OCI-LY7 (cell line): ENCODE data around the gene SLC19A1. TPM values are rescaled to one million over a fixed set of nuclear protein-coding genes. Genes with fewer than 3 reads are reported as not detected.

ENCODE experiments used
- BruUV-seq: library from RNA; stranded (reverse); fragments of 400-500 nt; replicated peaks from 2 replicates; lab custom pipeline; 2021; lab: Mats Ljungman, UMichigan
- CTCF ChIA-PET: fragments of 300-600 bp; sonication (Branson Sonifier 250); formaldehyde crosslinking; loops from one replicate; lab custom pipeline; 2022; ENCODE audit warnings: antibody characterized with exemption; ENCODE audit not compliant: unreplicated experiment; lab: Charles Lee
- POLR2A ChIA-PET: fragments of 300-600 bp; sonication (Branson Sonifier 250); formaldehyde crosslinking; loops from one replicate; lab custom pipeline; 2022; ENCODE audit warnings: antibody characterized with exemption; lab: Charles Lee
- DNase-seq: peaks from one replicate; pipeline ENCODE4 v3.0.0-alpha.2; 2015; ENCODE audit warnings: low spot score
- H2AFZ ChIP-seq: fragments of 200-600 bp; sonication (generic), shearing (Covaris generic); 2 replicates; pipeline ENCODE4 v1.6.1; 2014; ENCODE audit warnings: mild to moderate bottlenecking, antibody characterized with exemption, low read length, moderate library complexity
- H3K27ac ChIP-seq: fragments of 200-600 bp; sonication (generic); 2 replicates; pipeline ENCODE4 v1.5.1; 2014; ENCODE audit warnings: mixed run types, low read depth, mild to moderate bottlenecking, moderate library complexity, low read length, inconsistent platforms; ENCODE audit not compliant: poor library complexity, severe bottlenecking
- H3K36me3 ChIP-seq: fragments of 200-600 bp; sonication (generic); 2 replicates; pipeline ENCODE4 v1.6.1; 2014; ENCODE audit warnings: mild to moderate bottlenecking, antibody characterized with exemption, low read length, moderate library complexity, mixed read lengths; ENCODE audit not compliant: insufficient read depth
- H3K4me1 ChIP-seq: fragments of 200-600 bp; sonication (generic); 2 replicates; pipeline ENCODE4 v1.5.1; 2014; ENCODE audit warnings: mild to moderate bottlenecking, low read length; ENCODE audit not compliant: insufficient read depth, poor library complexity, severe bottlenecking
- H3K4me2 ChIP-seq: fragments of 200-600 bp; sonication (generic); 2 replicates; pipeline ENCODE4 v1.6.1; 2014; ENCODE audit warnings: mild to moderate bottlenecking, low read length
- H3K4me3 ChIP-seq: fragments of 200-600 bp; sonication (generic); 2 replicates; pipeline ENCODE4 v1.5.1; 2014; ENCODE audit warnings: mild to moderate bottlenecking, low read depth, low read length; ENCODE audit not compliant: poor library complexity, severe bottlenecking
- H3K79me2 ChIP-seq: fragments of 200-600 bp; sonication (generic); 2 replicates; pipeline ENCODE4 v1.6.1; 2016; ENCODE audit warnings: low read depth, mild to moderate bottlenecking, low read length, moderate library complexity, mixed read lengths; ENCODE audit not compliant: insufficient read depth
- H3K9me2 ChIP-seq: fragments of 200-600 bp; sonication (generic); 2 replicates; pipeline ENCODE4 v1.6.1; 2016; ENCODE audit warnings: mild to moderate bottlenecking, low read length, mixed read lengths; ENCODE audit not compliant: insufficient read depth
- H3K9me3 ChIP-seq: fragments of 200-600 bp; sonication (generic); 2 replicates; pipeline ENCODE4 v1.6.1; 2014; ENCODE audit warnings: mild to moderate bottlenecking, mixed run types, low read length, mixed read lengths
- H4K20me1 ChIP-seq: fragments of 200-600 bp; sonication (generic); 2 replicates; pipeline ENCODE4 v1.6.1; 2014; ENCODE audit warnings: mild to moderate bottlenecking, antibody characterized with exemption, low read length, moderate library complexity, mixed read lengths; ENCODE audit not compliant: insufficient read depth
- EZH2phosphoT487 ChIP-seq: fragments of 200-600 bp; sonication (generic); IDR thresholded peaks from 2 replicates; pipeline ENCODE4 v1.6.1; 2018; ENCODE audit warnings: low read depth, borderline replicate concordance, mild to moderate bottlenecking, mixed run types, antibody characterized with exemption, low read length, moderate library complexity, mixed read lengths
- intact Hi-C: fragments of 100-400 bp; cut with micrococcal nuclease; formaldehyde crosslinking; loops from one replicate; pipeline ENCODE4 v1.10.0; 2022; ENCODE audit not compliant: unreplicated experiment
- total RNA-seq, 2 experiments: library from RNA; depleted of rRNA in 1 of 2; stranded (reverse); fragments of >200 nt in 1 of 2; shearing (Covaris generic) in 1 of 2; gene quantifications; 2 replicates each; pipeline ENCODE4 v1.2.3, GENCODE V29; 2014 to 2022
- TF ChIP-seq, protein P1 (sequence below): fragments of 200-600 bp; sonication (generic); conservative IDR thresholded peaks from 2 replicates; pipeline ENCODE4 v1.5.1; 2014; ENCODE audit warnings: mild to moderate bottlenecking, antibody characterized with exemption, low read length, moderate library complexity, mixed read lengths

SLC19A1 gene
- total RNA-seq, 2 experiments from 2014 or later = 17.9 to 41.2 TPM

DNA sequence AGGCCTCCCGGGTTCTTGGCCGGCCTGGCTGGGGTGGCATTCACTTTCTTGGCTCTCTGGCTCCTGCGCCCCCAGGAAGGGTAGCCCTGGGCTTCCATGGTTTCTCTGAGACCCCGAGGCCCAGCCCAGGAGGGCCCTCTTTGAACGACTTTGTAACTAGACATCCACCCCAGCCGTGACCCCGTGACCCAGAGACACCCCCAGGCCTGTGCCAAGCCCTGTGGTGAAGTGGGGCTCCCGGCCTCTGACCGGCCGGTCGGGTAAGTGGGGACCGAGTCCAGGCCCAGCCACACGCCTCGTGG is 73.3 kb downstream of the SLC19A1 start:
- Histone ChIP-seq H2AFZ (no peak overlapping the region), H3K4me3 (no peak overlapping the region), H3K4me1 (no peaks in the 10 kb centered on the region), H3K9me3 (no peaks in the 10 kb centered on the region), H3K27ac (no peak overlapping the region), H3K36me3 (no peaks in the 10 kb centered on the region), H3K9me2 (no peaks in the 10 kb centered on the region), H3K79me2 (no peaks in the 10 kb centered on the region), H4K20me1 (no peaks in the 10 kb centered on the region), H3K4me2 (no peak overlapping the region)
- ChIA-PET POLR2A (no interaction called here), CTCF (no interaction called here)
- DNase-seq = no peak
- TF ChIP-seq, protein P1, sequence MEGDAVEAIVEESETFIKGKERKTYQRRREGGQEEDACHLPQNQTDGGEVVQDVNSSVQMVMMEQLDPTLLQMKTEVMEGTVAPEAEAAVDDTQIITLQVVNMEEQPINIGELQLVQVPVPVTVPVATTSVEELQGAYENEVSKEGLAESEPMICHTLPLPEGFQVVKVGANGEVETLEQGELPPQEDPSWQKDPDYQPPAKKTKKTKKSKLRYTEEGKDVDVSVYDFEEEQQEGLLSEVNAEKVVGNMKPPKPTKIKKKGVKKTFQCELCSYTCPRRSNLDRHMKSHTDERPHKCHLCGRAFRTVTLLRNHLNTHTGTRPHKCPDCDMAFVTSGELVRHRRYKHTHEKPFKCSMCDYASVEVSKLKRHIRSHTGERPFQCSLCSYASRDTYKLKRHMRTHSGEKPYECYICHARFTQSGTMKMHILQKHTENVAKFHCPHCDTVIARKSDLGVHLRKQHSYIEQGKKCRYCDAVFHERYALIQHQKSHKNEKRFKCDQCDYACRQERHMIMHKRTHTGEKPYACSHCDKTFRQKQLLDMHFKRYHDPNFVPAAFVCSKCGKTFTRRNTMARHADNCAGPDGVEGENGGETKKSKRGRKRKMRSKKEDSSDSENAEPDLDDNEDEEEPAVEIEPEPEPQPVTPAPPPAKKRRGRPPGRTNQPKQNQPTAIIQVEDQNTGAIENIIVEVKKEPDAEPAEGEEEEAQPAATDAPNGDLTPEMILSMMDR = no peak
- no peak for TF ChIP-seq EZH2phosphoT487
- BruUV-seq = no TSS peak
- intact Hi-C loops = no loop called here

- Histone ChIP-seq H3K4me3 (no peak overlapping the region), H3K27ac (no peak overlapping the region), H3K79me2 (no peaks in the 10 kb centered on the region), H4K20me1 (no peaks in the 10 kb centered on the region), H3K9me2 (no peaks in the 10 kb centered on the region), H3K9me3 (no peaks in the 10 kb centered on the region), H3K4me2 (no peak overlapping the region), H2AFZ (no peak overlapping the region), H3K36me3 (no peaks in the 10 kb centered on the region), H3K4me1 (no peaks in the 10 kb centered on the region)
- CTCF ChIA-PET = no interaction called here
- BruUV-seq = no TSS peak
- TF ChIP-seq, protein P1 = no peak
- no peak for TF ChIP-seq EZH2phosphoT487
- POLR2A ChIA-PET = no interaction called here
- intact Hi-C loops = no loop called here
- DNase-seq = no peak
These were observed 73.9 kb downstream of the SLC19A1 start for GRCh38 chr21:45468051-45468970.

DNA sequence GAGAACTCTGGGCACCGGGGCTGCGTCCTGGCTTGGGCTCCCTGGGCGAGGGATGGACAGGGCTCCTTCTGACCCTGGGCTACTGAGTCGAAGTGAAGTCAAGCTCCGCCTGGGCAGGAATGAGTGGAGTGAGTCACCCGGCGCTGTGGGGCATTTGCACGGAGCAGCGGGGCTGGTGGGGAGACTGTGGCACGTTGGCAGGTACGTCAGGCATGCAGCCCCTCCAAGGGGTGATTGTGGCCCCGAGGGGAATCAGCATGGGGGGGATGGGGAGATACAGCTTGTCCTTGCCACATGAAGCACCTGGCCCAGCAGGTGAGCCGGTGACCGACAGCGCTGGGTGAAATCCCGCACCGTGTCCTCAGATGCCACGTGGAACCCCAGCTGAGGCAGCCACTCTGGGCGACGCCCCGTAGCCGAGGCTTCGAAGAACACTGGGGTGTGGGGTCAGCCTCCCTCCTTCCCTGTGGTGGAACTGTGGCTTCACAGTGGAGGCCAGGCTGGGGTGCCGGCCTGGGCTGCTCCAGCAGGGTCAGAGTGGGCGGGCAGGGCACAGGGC is 74.9 kb downstream of the SLC19A1 start:
- Histone ChIP-seq H3K79me2 (no peaks in the 10 kb centered on the region), H3K4me1 (no peaks in the 10 kb centered on the region), H3K27ac (no peak overlapping the region), H3K4me3 (no peak overlapping the region), H3K9me2 (no peaks in the 10 kb centered on the region), H3K4me2 (no peak overlapping the region), H3K9me3 (no peaks in the 10 kb centered on the region), H4K20me1 (no peaks in the 10 kb centered on the region), H3K36me3 (no peaks in the 10 kb centered on the region), H2AFZ (no peak overlapping the region)
- BruUV-seq = no TSS peak
- intact Hi-C loops = no loop called here
- TF ChIP-seq, protein P1 = no peak
- no peak for TF ChIP-seq EZH2phosphoT487
- ChIA-PET CTCF (no interaction called here), POLR2A (no interaction called here)
- DNase-seq = no peak
